ENCODE measurements around the gene PGK2. TPM values are rescaled to one million over a fixed set of nuclear protein-coding genes. Genes with fewer than 3 reads are reported as not detected.

Gene PGK2
- total RNA-seq, 1 donor from 2014 or later = not detected

DNA sequence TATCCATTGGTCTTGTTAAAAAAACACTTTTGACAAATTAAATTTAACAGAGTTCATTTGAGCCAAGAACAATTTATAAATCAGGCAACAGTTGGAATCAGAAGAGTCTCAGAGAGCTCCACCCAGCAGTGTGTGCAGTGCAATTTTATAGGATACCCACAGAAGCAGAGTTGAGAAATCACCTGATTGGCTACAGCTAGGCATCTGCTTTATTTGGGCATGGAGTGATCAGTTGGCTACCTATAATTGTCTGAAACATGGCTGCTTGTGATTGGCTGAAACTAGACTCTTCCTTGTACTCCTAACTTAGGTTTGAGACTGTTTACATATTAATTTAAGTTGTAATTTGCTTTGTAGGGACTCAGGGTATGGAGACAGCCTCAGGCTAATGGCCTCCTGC, 12.0 kb downstream of the PGK2 start:
- Mint-ChIP-seq H3K4me1 (ENCODE audit: low read depth) (peaks cover 9% of the 10 kb centered on the region), H3K9me3 (ENCODE audit: low read depth) (peaks cover 9% of the 10 kb centered on the region), H3K27me3 (no peaks in the 10 kb centered on the region), H3K27ac (no peak overlapping the region), H3K36me3 (ENCODE audit: insufficient read depth) (no peaks in the 10 kb centered on the region), H3K4me3 (ENCODE audit: low read depth) (no peak overlapping the region)
- TF ChIP-seq, protein P1, sequence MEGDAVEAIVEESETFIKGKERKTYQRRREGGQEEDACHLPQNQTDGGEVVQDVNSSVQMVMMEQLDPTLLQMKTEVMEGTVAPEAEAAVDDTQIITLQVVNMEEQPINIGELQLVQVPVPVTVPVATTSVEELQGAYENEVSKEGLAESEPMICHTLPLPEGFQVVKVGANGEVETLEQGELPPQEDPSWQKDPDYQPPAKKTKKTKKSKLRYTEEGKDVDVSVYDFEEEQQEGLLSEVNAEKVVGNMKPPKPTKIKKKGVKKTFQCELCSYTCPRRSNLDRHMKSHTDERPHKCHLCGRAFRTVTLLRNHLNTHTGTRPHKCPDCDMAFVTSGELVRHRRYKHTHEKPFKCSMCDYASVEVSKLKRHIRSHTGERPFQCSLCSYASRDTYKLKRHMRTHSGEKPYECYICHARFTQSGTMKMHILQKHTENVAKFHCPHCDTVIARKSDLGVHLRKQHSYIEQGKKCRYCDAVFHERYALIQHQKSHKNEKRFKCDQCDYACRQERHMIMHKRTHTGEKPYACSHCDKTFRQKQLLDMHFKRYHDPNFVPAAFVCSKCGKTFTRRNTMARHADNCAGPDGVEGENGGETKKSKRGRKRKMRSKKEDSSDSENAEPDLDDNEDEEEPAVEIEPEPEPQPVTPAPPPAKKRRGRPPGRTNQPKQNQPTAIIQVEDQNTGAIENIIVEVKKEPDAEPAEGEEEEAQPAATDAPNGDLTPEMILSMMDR (IDR thresholded peaks at IDR 0.05; ENCODE audit: unreplicated experiment) = no peak
- DNase-seq (ENCODE audit: low spot score, unreplicated experiment) = no peak

DNA sequence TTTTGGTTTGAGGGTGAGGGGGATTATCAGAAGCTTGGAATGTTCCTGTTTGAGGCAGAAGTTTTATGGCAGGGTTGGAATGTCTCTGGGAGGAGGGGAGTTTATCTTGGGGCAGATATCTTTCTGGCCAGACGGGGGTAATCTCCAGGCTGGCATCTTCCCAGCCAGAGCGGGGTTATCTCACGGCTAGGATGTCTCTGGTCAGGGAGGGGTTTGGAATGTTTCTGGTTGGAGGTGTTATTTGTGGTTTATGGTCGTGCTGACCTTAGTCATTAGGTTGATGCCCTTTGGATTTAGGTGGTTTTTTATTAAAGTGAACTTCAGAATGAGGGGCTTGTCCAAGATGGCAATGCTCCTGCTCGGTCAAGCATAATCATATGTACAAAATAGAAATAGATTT, 14.8 kb downstream of the PGK2 start:
- Mint-ChIP-seq H3K27me3 (no peaks in the 10 kb centered on the region), H3K36me3 (ENCODE audit: insufficient read depth) (no peaks in the 10 kb centered on the region), H3K4me3 (ENCODE audit: low read depth) (no peak overlapping the region), H3K27ac (no peak overlapping the region), H3K4me1 (ENCODE audit: low read depth) (no peaks in the 10 kb centered on the region), H3K9me3 (ENCODE audit: low read depth) (peaks cover 9% of the 10 kb centered on the region)
- no peak for DNase-seq (ENCODE audit: low spot score, unreplicated experiment)
- TF ChIP-seq, protein P1 (IDR thresholded peaks at IDR 0.05; ENCODE audit: unreplicated experiment) = no peak

DNA sequence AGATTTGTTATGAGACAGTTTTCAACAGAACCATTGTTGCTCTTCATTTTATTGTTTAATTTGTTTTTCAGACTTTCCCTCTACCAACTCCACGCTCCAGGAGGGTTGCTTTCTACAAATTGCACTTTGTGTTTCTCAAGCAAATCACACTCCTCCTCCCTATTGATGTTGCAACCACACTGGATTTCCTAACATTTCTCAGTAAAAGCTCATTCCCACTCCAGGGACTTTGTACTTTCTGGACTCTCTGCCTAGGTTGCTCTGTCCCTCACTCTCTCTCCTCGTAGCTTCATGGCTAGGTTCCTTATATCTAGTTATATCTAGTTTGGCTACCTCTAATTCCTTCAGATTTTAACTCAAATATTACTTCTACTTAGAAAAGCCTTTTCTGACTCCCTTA, 20.3 kb downstream of the PGK2 start:
- TF ChIP-seq, protein P1 (IDR thresholded peaks at IDR 0.05; ENCODE audit: unreplicated experiment) = no peak
- peaks cover 3% of the 10 kb centered on the region for H3K9me3 Mint-ChIP-seq (ENCODE audit: low read depth)
- no peak overlapping the region for H3K4me3 Mint-ChIP-seq (ENCODE audit: low read depth)
- no peak for DNase-seq (ENCODE audit: low spot score, unreplicated experiment)
- H3K27me3 Mint-ChIP-seq = no peaks in the 10 kb centered on the region
- H3K4me1 Mint-ChIP-seq (ENCODE audit: low read depth) = no peaks in the 10 kb centered on the region
- H3K27ac Mint-ChIP-seq = no peak overlapping the region
- no peaks in the 10 kb centered on the region for H3K36me3 Mint-ChIP-seq (ENCODE audit: insufficient read depth)

DNA sequence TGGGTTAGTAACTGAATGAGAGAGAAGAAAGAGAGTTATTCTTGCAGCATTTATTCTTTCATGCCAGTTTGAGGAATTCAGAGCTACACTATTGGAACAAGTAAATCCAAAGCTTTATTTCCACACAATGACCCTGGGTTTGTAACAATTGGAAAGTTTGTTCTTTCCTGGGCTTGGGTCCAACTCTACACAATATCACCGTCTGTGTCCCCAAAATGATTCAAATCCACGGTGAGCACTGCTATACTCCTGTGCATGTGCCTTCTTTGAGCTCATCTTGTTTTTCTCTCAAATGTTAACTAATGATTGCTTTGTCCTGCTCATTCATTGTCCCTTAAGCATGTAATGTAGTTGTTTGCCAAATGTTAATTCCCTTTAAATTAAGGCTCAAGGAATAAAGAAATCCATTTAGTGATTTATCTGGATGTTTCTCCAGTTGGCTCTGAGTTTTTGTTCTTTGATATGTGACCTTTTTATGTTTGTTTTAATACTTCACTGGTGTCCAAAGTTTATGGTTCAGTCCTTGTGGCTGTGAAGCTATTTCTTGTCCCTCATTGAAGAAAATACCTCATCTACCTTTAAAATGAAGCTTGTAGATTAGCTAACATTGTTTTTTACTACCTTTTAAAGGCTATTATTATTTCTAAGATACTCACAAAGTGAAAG, 22.4 kb downstream of the PGK2 start:
- no peak overlapping the region for H3K27ac Mint-ChIP-seq
- no peaks in the 10 kb centered on the region for H3K4me1 Mint-ChIP-seq (ENCODE audit: low read depth)
- H3K9me3 Mint-ChIP-seq (ENCODE audit: low read depth) = no peaks in the 10 kb centered on the region
- TF ChIP-seq, protein P1 (IDR thresholded peaks at IDR 0.05; ENCODE audit: unreplicated experiment) = no peak
- DNase-seq (ENCODE audit: low spot score, unreplicated experiment) = no peak
- no peak overlapping the region for H3K4me3 Mint-ChIP-seq (ENCODE audit: low read depth)
- no peaks in the 10 kb centered on the region for H3K36me3 Mint-ChIP-seq (ENCODE audit: insufficient read depth)
- H3K27me3 Mint-ChIP-seq = no peaks in the 10 kb centered on the region

DNA sequence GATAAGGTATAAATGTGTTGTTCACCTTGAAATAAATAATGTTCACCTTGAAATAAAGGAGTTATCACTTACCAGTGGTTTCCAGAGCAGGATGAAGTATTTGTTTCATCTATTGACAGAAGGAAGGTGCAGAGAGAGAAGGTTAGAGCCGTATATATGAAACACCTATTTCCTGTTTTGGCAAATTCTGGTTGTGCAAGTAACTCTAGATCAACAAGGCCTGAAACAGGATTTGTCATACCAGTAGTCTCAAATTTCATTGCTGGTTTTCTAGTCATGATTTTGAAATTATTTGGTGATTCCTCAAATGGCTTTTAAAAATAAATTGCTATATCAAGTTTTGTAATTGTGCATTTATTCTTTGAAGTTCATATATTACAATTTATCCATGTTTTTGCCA, 42.8 kb downstream of the PGK2 start, which contains the start of gene CRISP3:
Gene CRISP3 (minus strand): TSS at position 130 of the 400 bp plus-strand sequence. CDS start 21 bp downstream, at position 109.
- peaks cover 2% of the 10 kb centered on the region for H3K4me1 Mint-ChIP-seq (ENCODE audit: low read depth)

More for the DNA sequence above, 42.8 kb downstream of the PGK2 start, which contains the start of gene CRISP3:
- Mint-ChIP-seq H3K36me3 (ENCODE audit: insufficient read depth) (no peaks in the 10 kb centered on the region), H3K27ac (no peak within 1 kb of the TSS), H3K27me3 (no peaks in the 10 kb centered on the region), H3K9me3 (ENCODE audit: low read depth) (no peaks in the 10 kb centered on the region), H3K4me3 (ENCODE audit: low read depth) (no peak within 1 kb of the TSS)
- no peak for DNase-seq (ENCODE audit: low spot score, unreplicated experiment)
- TF ChIP-seq, protein P1 (IDR thresholded peaks at IDR 0.05; ENCODE audit: unreplicated experiment) = no peak
